H1 (cell line): ENCODE data around the gene MMP24. TPM values are rescaled to one million over a fixed set of nuclear protein-coding genes. Genes with fewer than 3 reads are reported as not detected.
A peak's percentile ranks its signal among the peaks of the same experiment; 100 is the strongest.

Source experiments
- CTCF ChIA-PET: fragments of 300-600 bp; sonication (Branson Sonifier 250); formaldehyde crosslinking; loops from one replicate; lab custom pipeline; 2021; ENCODE audit not compliant: partially characterized antibody; lab: Charles Lee
- POLR2A ChIA-PET: fragments of 300-600 bp; sonication (Branson Sonifier 250); formaldehyde crosslinking; loops from one replicate; lab custom pipeline; 2021; ENCODE audit warnings: inconsistent platforms; ENCODE audit not compliant: partially characterized antibody; lab: Charles Lee
- DNase-seq, 2 experiments: peaks; one replicate each; pipeline versions ENCODE4 v3.0.0 to v3.0.0-alpha.2; 2010 to 2022; ENCODE audit warnings: low spot score in 2 of 2, low read depth in 1 of 2, mixed read lengths in 1 of 2
- FAIRE-seq: peaks from 2 replicates; lab custom pipeline; 2011; peaks lifted over from hg19 to GRCh38; lab: Jason Lieb, UNC
- H2AFZ ChIP-seq: 2 replicates; pipeline ENCODE4 v1.8.1; 2012; ENCODE audit warnings: low read length, inconsistent platforms
- H2AK5ac ChIP-seq: 2 replicates; pipeline ENCODE4 v1.6.1; 2013; ENCODE audit warnings: low read depth, low read length
- H2BK120ac ChIP-seq: replicated peaks from 2 replicates; pipeline ENCODE3; 2013; ENCODE audit warnings: low read depth, low read length, inconsistent platforms
- H2BK12ac ChIP-seq: 2 replicates; pipeline ENCODE4 v1.6.1; 2013; ENCODE audit warnings: low read depth, low read length
- H2BK15ac ChIP-seq: 2 replicates; pipeline ENCODE4 v1.6.1; 2013; ENCODE audit warnings: low read length
- H2BK20ac ChIP-seq: 2 replicates; pipeline ENCODE4 v1.6.1; 2013; ENCODE audit warnings: low read length
- H2BK5ac ChIP-seq: 2 replicates; pipeline ENCODE4 v1.6.1; 2013; ENCODE audit warnings: low read depth, low read length
- H3K14ac ChIP-seq: 2 replicates; pipeline ENCODE4 v1.6.1; 2013; ENCODE audit warnings: inconsistent platforms; ENCODE audit not compliant: insufficient read length
- H3K18ac ChIP-seq: 2 replicates; pipeline ENCODE4 v1.6.1; 2013; ENCODE audit warnings: low read length; ENCODE audit errors: extremely low read depth
- H3K23ac ChIP-seq: 2 replicates; pipeline ENCODE4 v1.6.1; 2013; ENCODE audit warnings: inconsistent platforms; ENCODE audit not compliant: insufficient read length
- H3K23me2 ChIP-seq: 2 replicates; pipeline ENCODE4 v1.6.1; 2013; ENCODE audit warnings: low read depth, low read length
- H3K27ac ChIP-seq: 2 replicates; pipeline ENCODE4 v1.6.1; 2011; ENCODE audit warnings: low read depth, low read length, inconsistent platforms
- H3K27me3 ChIP-seq, 4 experiments: replicated peaks in 1 of 4; 1 replicate in 1 of 4; 2 replicates in 3 of 4; pipeline versions ENCODE4 v1.6.1 to v1.8.1; 2011 to 2013; ENCODE audit warnings: low read length in 3 of 4, mild to moderate bottlenecking in 3 of 4, inconsistent platforms in 2 of 4, mixed read lengths in 2 of 4, moderate library complexity in 1 of 4; ENCODE audit not compliant: control insufficient read depth in 3 of 4, insufficient read depth in 3 of 4; ENCODE audit errors: extremely low read depth in 1 of 4
- H3K36me3 ChIP-seq, 4 experiments: 2 replicates each; pipeline versions ENCODE4 v1.6.1 to v1.8.1; 2011 to 2013; ENCODE audit warnings: mild to moderate bottlenecking in 4 of 4, low read length in 3 of 4, moderate library complexity in 2 of 4, control low read depth in 1 of 4, inconsistent platforms in 1 of 4; ENCODE audit not compliant: insufficient read depth in 4 of 4, control insufficient read depth in 2 of 4
- H3K4ac ChIP-seq: replicated peaks from 2 replicates; pipeline ENCODE3; 2013; ENCODE audit warnings: low read length, low read depth, mixed read lengths, inconsistent platforms; ENCODE audit not compliant: insufficient read length
- H3K4me1 ChIP-seq, 4 experiments: replicated peaks in 1 of 4; 1 replicate in 1 of 4; 2 replicates in 3 of 4; pipeline versions ENCODE4 v1.6.1 to v1.8.1; 2011 to 2013; ENCODE audit warnings: low read length in 3 of 4, inconsistent platforms in 2 of 4, mixed read lengths in 1 of 4; ENCODE audit not compliant: insufficient read depth in 4 of 4, control insufficient read depth in 3 of 4
- H3K4me2 ChIP-seq, 2 experiments: 2 replicates each; pipeline versions ENCODE4 v1.6.1 to v1.8.1; 2011 to 2013; ENCODE audit warnings: low read depth in 2 of 2, low read length in 2 of 2, control low read depth in 1 of 2, inconsistent platforms in 1 of 2, mild to moderate bottlenecking in 1 of 2; ENCODE audit not compliant: insufficient read depth in 1 of 2
- H3K4me3 ChIP-seq, 4 experiments: fragments of 200-600, 300-600 bp in 1 of 4; sonication (generic), shearing (Covaris generic), sonication (Bioruptor Twin) in 1 of 4; 2 replicates each; pipeline versions ENCODE4 v1.5.1 to v1.8.1; 2011 to 2016; ENCODE audit warnings: low read length in 4 of 4, low read depth in 3 of 4, control low read depth in 2 of 4, inconsistent platforms in 2 of 4, mild to moderate bottlenecking in 2 of 4, mixed read lengths in 1 of 4, moderate library complexity in 1 of 4; ENCODE audit not compliant: insufficient read depth in 2 of 4; ENCODE audit errors: extremely low read depth in 1 of 4
- H3K56ac ChIP-seq: replicated peaks from 2 replicates; pipeline ENCODE3; 2013; ENCODE audit warnings: low read depth, mild to moderate bottlenecking, mixed read lengths, low read length, inconsistent platforms; ENCODE audit not compliant: insufficient read length
- H3K79me1 ChIP-seq: 2 replicates; pipeline ENCODE4 v1.6.1; 2013; ENCODE audit warnings: low read depth, low read length, control low read depth
- H3K79me2 ChIP-seq, 2 experiments: 2 replicates each; pipeline versions ENCODE4 v1.6.1 to v1.8.1; 2012 to 2013; ENCODE audit warnings: low read length in 2 of 2, mild to moderate bottlenecking in 2 of 2, inconsistent platforms in 1 of 2; ENCODE audit not compliant: insufficient read depth in 2 of 2, control insufficient read depth in 1 of 2
- H3K9ac ChIP-seq, 4 experiments: replicated peaks in 1 of 4; 1 replicate in 1 of 4; 2 replicates in 3 of 4; pipeline versions ENCODE4 v1.6.1 to v1.8.1; 2011 to 2013; ENCODE audit warnings: low read depth in 3 of 4, low read length in 3 of 4, control low read depth in 2 of 4, mild to moderate bottlenecking in 2 of 4, moderate library complexity in 2 of 4, inconsistent platforms in 1 of 4; ENCODE audit errors: extremely low read depth in 1 of 4
- H3K9me3 ChIP-seq, 2 experiments: 2 replicates each; pipeline versions ENCODE4 v1.6.1 to v1.8.1; 2012 to 2013; ENCODE audit warnings: mild to moderate bottlenecking in 2 of 2, moderate library complexity in 2 of 2, control low read depth in 1 of 2, inconsistent platforms in 1 of 2, low read depth in 1 of 2, low read length in 1 of 2, mixed read lengths in 1 of 2; ENCODE audit not compliant: insufficient read depth in 2 of 2
- H4K20me1 ChIP-seq, 2 experiments: replicated peaks in 1 of 2; 2 replicates each; pipeline versions ENCODE3 to v1.8.1; 2011 to 2013; ENCODE audit warnings: inconsistent platforms in 2 of 2, low read length in 2 of 2, mild to moderate bottlenecking in 1 of 2; ENCODE audit not compliant: insufficient read depth in 2 of 2, control insufficient read depth in 1 of 2
- H4K5ac ChIP-seq: 2 replicates; pipeline ENCODE4 v1.6.1; 2013; ENCODE audit warnings: low read length, low read depth, mixed read lengths, inconsistent platforms; ENCODE audit not compliant: insufficient read length
- H4K8ac ChIP-seq: 2 replicates; pipeline ENCODE4 v1.8.0; 2013; ENCODE audit warnings: mild to moderate bottlenecking, moderate library complexity, low read length, inconsistent platforms; ENCODE audit not compliant: insufficient read depth; ENCODE audit errors: extremely low read depth
- H4K91ac ChIP-seq: replicated peaks from 2 replicates; pipeline ENCODE3; 2013; ENCODE audit warnings: low read length, mixed read lengths, inconsistent platforms; ENCODE audit not compliant: insufficient read length
- CBX8 ChIP-seq: fragments of 300-800, 300-1000 bp; sonication (generic); IDR thresholded peaks from 2 replicates; pipeline ENCODE4 v1.7.1; 2016; ENCODE audit warnings: low read depth, low read length, borderline replicate concordance
- KDM1A ChIP-seq: fragments of 200-600, 300-600 bp; sonication (generic); IDR thresholded peaks from 2 replicates; pipeline ENCODE4 v1.7.1; 2016; ENCODE audit warnings: mild to moderate bottlenecking, low read length, borderline replicate concordance
- KDM4A ChIP-seq: IDR thresholded peaks from one replicate; pipeline ENCODE4 v1.7.1; 2012; ENCODE audit warnings: low read depth, mild to moderate bottlenecking, moderate library complexity, low read length, inconsistent platforms; ENCODE audit not compliant: severe bottlenecking
- RNF2 ChIP-seq: fragments of 200-900, 300-1000 bp; sonication (generic); IDR thresholded peaks from 2 replicates; pipeline ENCODE4 v1.7.1; 2016; ENCODE audit warnings: borderline replicate concordance, low read depth, mild to moderate bottlenecking, antibody characterized with exemption, low read length; ENCODE audit not compliant: poor library complexity, severe bottlenecking; ENCODE audit errors: missing control alignments
- SAP30 ChIP-seq: fragments of 300-600 bp; sonication (generic); IDR thresholded peaks from 2 replicates; pipeline ENCODE4 v1.7.1; 2012; ENCODE audit warnings: low read length, moderate library complexity, mild to moderate bottlenecking, inconsistent platforms; ENCODE audit not compliant: insufficient read depth, insufficient replicate concordance
- SIX5 ChIP-seq: IDR thresholded peaks from 2 replicates; pipeline ENCODE4 v1.6.1; 2011; ENCODE audit warnings: mild to moderate bottlenecking, low read depth, low read length
- WGBS, 2 experiments: shearing (Covaris generic) in 1 of 2; methylation state at CpG; one replicate each; pipeline versions ENCODE4 v1.1.6 to v1.1.7; 2013 to 2015; ENCODE audit warnings: low lambda C conversion rate in 2 of 2, mixed read lengths in 2 of 2, inconsistent platforms in 1 of 2, low coverage in 1 of 2, missing lambda C conversion rate in 1 of 2; ENCODE audit not compliant: insufficient replicate concordance in 2 of 2, insufficient coverage in 1 of 2, insufficient read length in 1 of 2; ENCODE audit errors: extremely low coverage in 1 of 2, missing lambda C conversion rate in 1 of 2; 5-methylcytosine and 5-hydroxymethylcytosine counted together
- long read RNA-seq, 2 experiments: library from RNA in 1 of 2; library from capped mRNA in 1 of 2; stranded (forward); transcript quantifications; one replicate each; pipeline ENCODE4 v2.0.0, GENCODE V29; 2021; ENCODE audit warnings: inconsistent platforms in 1 of 2
- polyA minus RNA-seq, 3 experiments: library from RNA; depleted of rRNA, polyadenylated mRNA; stranded (reverse); fragments of >200 nt; gene quantifications; 1 replicate in 2 of 3; 2 replicates in 1 of 3; pipeline ENCODE4 v1.2.3, GENCODE V29; 2011
- polyA plus RNA-seq, 7 experiments: library from polyadenylated mRNA; depleted of rRNA in 3 of 7; stranded (reverse) in 5 of 7; unstranded in 2 of 7; fragments of >200 nt in 5 of 7; fragments of 200-250 nt in 2 of 7; gene quantifications; 1 replicate in 5 of 7; 2 replicates in 1 of 7; 4 replicates in 1 of 7; pipeline versions ENCODE4 v1.2.1 to v1.2.3, GENCODE V29; 2011 to 2013; ENCODE audit warnings: missing spikeins in 2 of 7, mixed read lengths in 2 of 7
- total RNA-seq: library from RNA; stranded (reverse); fragmentation: NEBNext Ultra II Directional; extraction: Animal tissue kit (Norgen Biotek cat#: 25700); gene quantifications from 2 replicates; pipeline ENCODE4 v1.2.1, GENCODE V29; 2021

MMP24 gene
- 18.8 and 20.0 TPM in 2 replicates for total RNA-seq
- 21.4 and 27.2 TPM in 2 replicates for polyA plus RNA-seq (2011; rRNA removed)
- polyA plus RNA-seq (2011; cell fraction: cytosol; rRNA removed), result 18.8 TPM
- polyA plus RNA-seq (2011; cell fraction: nucleus; rRNA removed), result 25.4 TPM
- polyA plus RNA-seq (2012, experiment 1 of 2), result 14.2 to 22.0 TPM (median 19.1 TPM) in 4 replicates
- polyA plus RNA-seq (2012, experiment 2 of 2), result 22.2 TPM
- polyA plus RNA-seq (2013, experiment 1 of 2), result 5.8 TPM
- 6.3 TPM for polyA plus RNA-seq (2013, experiment 2 of 2)
- polyA minus RNA-seq (2011; rRNA and poly(A)+ RNA removed), result 21.1 and 25.6 TPM in 2 replicates
- polyA minus RNA-seq (2011; cell fraction: cytosol; rRNA and poly(A)+ RNA removed), result 14.8 TPM
- polyA minus RNA-seq (2011; cell fraction: nucleus; rRNA and poly(A)+ RNA removed), result 12.5 TPM
- long read RNA-seq, experiment 1, full-length matches to known transcripts, result 6 of 27 reads
- long read RNA-seq, experiment 1, partial matches to known transcripts, result 4 of 27 reads
- long read RNA-seq, experiment 1, other reads (novel, unspliced or antisense), result 17 of 27 reads
- long read RNA-seq, experiment 2, partial matches to known transcripts, result 2 of 3 reads
- long read RNA-seq, experiment 2, other reads (novel, unspliced or antisense), result 1 of 3 reads

DNA sequence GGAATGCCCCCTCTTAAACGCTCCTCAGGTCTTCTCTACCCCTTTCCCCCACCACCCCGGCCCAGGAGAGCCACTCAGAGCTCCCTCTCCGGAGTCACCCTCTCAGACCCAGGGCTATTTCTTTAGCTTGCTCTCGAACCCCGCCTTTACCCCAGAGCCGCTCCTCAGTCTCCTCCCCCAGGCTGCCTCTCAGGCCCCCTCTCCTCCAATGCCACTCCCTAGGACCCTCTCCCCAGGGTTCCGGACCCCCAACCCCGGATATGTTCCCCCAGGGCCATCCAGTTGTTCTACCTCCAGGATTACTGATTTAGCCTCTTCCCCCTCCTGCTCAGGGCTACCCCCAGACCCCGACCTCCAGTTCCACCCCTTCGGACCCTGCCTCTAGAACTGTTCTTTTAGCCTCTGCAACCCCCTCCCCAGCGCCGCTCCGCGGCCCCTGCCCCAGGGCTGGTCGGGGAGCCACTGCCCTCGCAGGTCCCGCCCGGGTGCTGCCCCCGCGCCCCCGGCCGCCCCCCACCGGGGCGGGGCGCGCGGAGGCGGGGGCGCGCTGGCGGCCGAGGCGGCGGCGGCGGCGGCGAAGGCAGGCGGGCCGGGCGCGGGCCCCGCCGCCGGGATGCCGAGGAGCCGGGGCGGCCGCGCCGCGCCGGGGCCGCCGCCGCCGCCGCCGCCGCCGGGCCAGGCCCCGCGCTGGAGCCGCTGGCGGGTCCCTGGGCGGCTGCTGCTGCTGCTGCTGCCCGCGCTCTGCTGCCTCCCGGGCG, at the start of gene MMP24:
Gene MMP24 (plus strand): TSS at position 565 of the 758 bp plus-strand sequence. CDS start 49 bp downstream, at position 614.
- CTCF ChIA-PET, result interaction anchor here (0.7 to 1.6 kb wide), 7 partner anchors 16 to 255 kb away, joined by 3 to 6 read pairs (median 3); no protein-coding TSS in a partner anchor
- Histone ChIP-seq H2BK5ac (no peak within 1 kb of the TSS; the same call in 1 of the 2 replicates), H2AFZ (peak within 1 kb of the TSS; percentile 20; the same call in 1 of the 2 replicates), H3K79me2 (peaks cover 0 to 3% of the 10 kb centered on the region in 2 experiments; a peak in 1 of 4 replicates), H3K14ac (no peak within 1 kb of the TSS), H3K56ac (no peak within 1 kb of the TSS), H4K5ac (peak within 1 kb of the TSS; percentile 10), H3K27me3 (peaks cover 0 to 13% (median 2%) of the 10 kb centered on the region in 4 experiments; a peak in 2 of 7 replicates), H3K4ac (no peak within 1 kb of the TSS), H4K91ac (peak within 1 kb of the TSS; percentile 36), H3K23me2 (peaks cover 11% of the 10 kb centered on the region; the same call in 1 of the 2 replicates), H4K8ac (peak within 1 kb of the TSS; percentile 90), H3K9me3 (no peaks in the 10 kb centered on the region), H3K27ac (no peak within 1 kb of the TSS), H3K18ac (peak within 1 kb of the TSS; percentile 38; the same call in 1 of the 2 replicates), H3K4me1 (peaks cover 0 to 14% (median 6%) of the 10 kb centered on the region in 4 experiments; a peak in 5 of 7 replicates), H2BK20ac (peak within 1 kb of the TSS; percentile 55; the same call in 1 of the 2 replicates), H3K79me1 (no peaks in the 10 kb centered on the region; the same call in 1 of the 2 replicates), H3K4me2 (peak within 1 kb of the TSS; percentile 74 to 93), H2BK12ac (peak within 1 kb of the TSS; percentile 50; the same call in 1 of the 2 replicates), H3K9ac (peak within 1 kb of the TSS in 3 of 4 experiments; percentile 2 to 44 (median 31); a peak in 5 of 7 replicates), H3K23ac (no peak within 1 kb of the TSS), H2BK15ac (peak within 1 kb of the TSS; percentile 95; the same call in 1 of the 2 replicates), H2BK120ac (no peak within 1 kb of the TSS), H3K4me3 (peak within 1 kb of the TSS; percentile 54 to 63 (median 60)), H4K20me1 (no peaks in the 10 kb centered on the region), H3K36me3 (peaks cover 0 to 3% (median 0%) of the 10 kb centered on the region in 4 experiments; a peak in 1 of 8 replicates), H2AK5ac (no peak within 1 kb of the TSS)
- DNase-seq, result peak in 1 of 2 experiments; percentile 80
- WGBS, 2 experiments, result 6% methylated on average over 8 of the region's 70 CpGs; no CpG with 5 or more reads in 1 of the 2 experiments
- POLR2A ChIA-PET, result interaction anchor here (0.5 to 4.9 kb wide), 9 partner anchors 10 to 76 kb away, joined by 3 to 41 read pairs (median 3); partner anchors contain the start of gene MMP24OS
- FAIRE-seq, result no peak
- TF ChIP-seq KDM4A (peak; percentile 45), SAP30 (no peak), SIX5 (no peak), CBX8 (no peak), KDM1A (no peak), RNF2 (no peak)
